IPS-15b (cell line): ENCODE measurements around the gene RPS6KA2.

Experiments
- H3K27me3 ChIP-seq: one replicate; pipeline ENCODE4 v1.6.1; 2013; ENCODE audit warnings: low read length; ENCODE audit not compliant: control insufficient read depth, insufficient read depth
- H3K36me3 ChIP-seq: one replicate; pipeline ENCODE4 v1.6.1; 2013; ENCODE audit warnings: low read length; ENCODE audit not compliant: control insufficient read depth, insufficient read depth
- H3K4me1 ChIP-seq: one replicate; pipeline ENCODE4 v1.6.1; 2013; ENCODE audit warnings: mild to moderate bottlenecking, low read length; ENCODE audit not compliant: control insufficient read depth, insufficient read depth
- H3K4me3 ChIP-seq: one replicate; pipeline ENCODE4 v1.5.1; 2013; ENCODE audit warnings: low read depth, low read length
- H3K9ac ChIP-seq: one replicate; pipeline ENCODE4 v1.6.1; 2013; ENCODE audit warnings: low read depth, mild to moderate bottlenecking, low read length
- H3K9me3 ChIP-seq: one replicate; pipeline ENCODE4 v1.6.1; 2013; ENCODE audit warnings: mild to moderate bottlenecking, low read length; ENCODE audit not compliant: control insufficient read depth, insufficient read depth

The RPS6KA2 gene

DNA sequence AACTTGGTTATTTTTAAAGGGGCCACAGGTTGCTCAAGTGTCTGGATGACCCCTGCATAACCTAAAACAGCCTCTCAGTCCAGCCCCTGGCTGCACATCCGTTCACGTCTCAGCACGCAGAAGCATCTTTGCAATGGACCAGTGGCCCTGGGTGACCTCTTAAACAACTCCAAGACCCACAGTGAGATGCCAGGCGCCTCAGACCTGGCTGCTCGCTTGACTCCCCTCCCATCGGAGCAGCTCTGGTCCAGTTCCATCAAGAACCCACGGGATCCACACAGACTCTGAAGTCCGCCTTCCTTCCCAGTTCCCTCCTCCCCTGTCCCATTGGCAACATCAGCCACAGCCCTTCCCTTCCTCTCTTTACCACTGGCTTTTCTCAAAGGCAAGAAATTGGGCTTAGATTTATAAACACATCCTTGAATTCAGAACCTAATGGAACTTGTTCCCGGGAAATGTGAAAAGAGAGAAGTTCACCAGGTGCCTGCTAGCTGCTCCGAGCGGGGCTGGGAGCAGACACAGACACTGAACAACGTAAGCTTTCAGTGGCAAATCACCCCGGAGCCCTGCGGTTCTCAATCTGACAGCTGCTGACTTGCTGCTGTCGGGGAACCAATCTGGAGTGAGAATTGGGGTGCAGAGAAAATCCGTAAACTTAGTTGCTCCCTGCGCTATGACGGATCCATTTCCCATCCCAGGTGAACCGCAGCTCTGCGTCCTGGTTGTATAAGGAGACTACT is 204.7 kb downstream of the RPS6KA2 start:
- H3K9me3 ChIP-seq = no peaks in the 10 kb centered on the region
- H3K4me3 ChIP-seq = no peak overlapping the region
- no peaks in the 10 kb centered on the region for H3K4me1 ChIP-seq
- H3K27me3 ChIP-seq = no peaks in the 10 kb centered on the region
- H3K36me3 ChIP-seq = no peaks in the 10 kb centered on the region
- no peak overlapping the region for H3K9ac ChIP-seq

GRCh38 chr6:166420351-166420750 is 206.7 kb downstream of the RPS6KA2 start:
- H3K36me3 ChIP-seq = no peaks in the 10 kb centered on the region
- H3K9ac ChIP-seq = no peak overlapping the region
- no peaks in the 10 kb centered on the region for H3K9me3 ChIP-seq
- H3K4me1 ChIP-seq = no peaks in the 10 kb centered on the region
- H3K27me3 ChIP-seq = no peaks in the 10 kb centered on the region
- no peak overlapping the region for H3K4me3 ChIP-seq

DNA sequence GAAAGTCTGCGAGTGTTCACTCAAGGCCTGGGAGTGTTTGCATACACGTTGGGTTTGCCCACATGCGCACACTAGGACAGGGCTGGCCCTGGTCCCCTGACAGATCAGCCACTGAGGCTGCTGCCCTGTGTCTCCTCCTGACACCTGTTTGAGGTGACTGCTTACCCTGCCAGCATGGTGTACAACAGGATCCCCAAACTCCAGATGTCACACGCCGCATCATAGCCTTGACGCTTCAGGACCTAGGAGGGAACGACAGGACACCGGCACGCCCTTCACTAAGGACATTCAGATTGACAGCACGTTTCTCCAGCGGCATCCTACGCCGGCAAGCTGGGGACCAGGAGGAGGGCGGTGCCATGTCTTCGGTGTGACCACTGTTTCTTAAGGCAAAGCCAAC is 207.3 kb downstream of the RPS6KA2 start:
- H3K9ac ChIP-seq = no peak overlapping the region
- H3K4me3 ChIP-seq = no peak overlapping the region
- no peaks in the 10 kb centered on the region for H3K27me3 ChIP-seq
- H3K36me3 ChIP-seq = no peaks in the 10 kb centered on the region
- no peaks in the 10 kb centered on the region for H3K9me3 ChIP-seq
- H3K4me1 ChIP-seq = no peaks in the 10 kb centered on the region

DNA sequence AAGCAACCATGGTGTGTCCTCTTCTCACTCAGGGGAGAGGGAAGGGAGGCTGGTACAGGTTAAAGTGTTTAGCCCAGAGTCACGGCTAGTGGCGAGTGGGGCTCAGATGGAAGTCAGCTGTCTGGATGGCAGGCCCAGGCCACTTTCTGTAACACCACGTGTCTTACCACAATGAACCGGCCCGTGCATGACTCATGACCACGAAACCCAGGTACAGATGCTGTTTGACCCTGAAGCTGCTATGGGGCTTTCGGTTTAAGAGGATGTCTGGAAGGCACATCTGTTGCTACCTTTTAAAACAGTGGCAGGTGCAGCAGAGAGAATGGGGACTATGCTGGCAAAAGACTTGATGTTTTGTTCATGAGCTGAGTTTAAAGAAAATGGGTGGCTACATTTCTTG is 207.8 kb downstream of the RPS6KA2 start:
- H3K9ac ChIP-seq = no peak overlapping the region
- no peaks in the 10 kb centered on the region for H3K27me3 ChIP-seq
- H3K9me3 ChIP-seq = no peaks in the 10 kb centered on the region
- H3K36me3 ChIP-seq = no peaks in the 10 kb centered on the region
- no peaks in the 10 kb centered on the region for H3K4me1 ChIP-seq
- H3K4me3 ChIP-seq = no peak overlapping the region

GRCh38 chr6:166418691-166419143 is 208.3 kb downstream of the RPS6KA2 start:
- Histone ChIP-seq H3K9me3 (no peaks in the 10 kb centered on the region), H3K4me1 (no peaks in the 10 kb centered on the region), H3K9ac (no peak overlapping the region), H3K36me3 (no peaks in the 10 kb centered on the region), H3K27me3 (no peaks in the 10 kb centered on the region), H3K4me3 (no peak overlapping the region)

GRCh38 chr6:166417285-166417691 is 209.8 kb downstream of the RPS6KA2 start:
- Histone ChIP-seq H3K9ac (no peak overlapping the region), H3K4me1 (no peaks in the 10 kb centered on the region), H3K4me3 (no peak overlapping the region), H3K9me3 (no peaks in the 10 kb centered on the region), H3K36me3 (no peaks in the 10 kb centered on the region), H3K27me3 (no peaks in the 10 kb centered on the region)

- Histone ChIP-seq H3K9me3 (no peaks in the 10 kb centered on the region), H3K36me3 (no peaks in the 10 kb centered on the region), H3K4me3 (no peak overlapping the region), H3K4me1 (no peaks in the 10 kb centered on the region), H3K27me3 (no peaks in the 10 kb centered on the region), H3K9ac (no peak overlapping the region)
Observed at GRCh38 chr6:166415833-166416347, 211.2 kb downstream of the RPS6KA2 start.

DNA sequence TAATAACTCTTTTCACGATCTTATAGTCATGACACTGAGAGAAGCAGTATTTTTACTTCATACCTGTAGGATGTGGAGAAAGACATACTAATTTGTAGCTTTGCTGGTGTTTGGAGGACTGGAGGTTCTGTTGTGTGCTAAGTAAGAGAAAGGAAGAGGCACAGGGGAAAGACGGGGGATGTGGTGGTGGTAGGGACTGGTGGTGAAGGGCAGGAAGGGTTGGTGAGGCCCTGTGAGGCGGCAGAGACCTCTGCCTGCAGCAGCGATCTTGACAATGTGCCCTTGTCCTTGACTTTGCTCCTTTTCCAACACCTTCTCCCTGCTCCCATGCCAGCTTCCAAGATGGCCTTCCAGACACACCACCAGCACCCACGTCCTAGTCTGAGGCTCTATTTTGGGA is 211.7 kb downstream of the RPS6KA2 start:
- Histone ChIP-seq H3K4me3 (no peak overlapping the region), H3K4me1 (no peaks in the 10 kb centered on the region), H3K27me3 (no peaks in the 10 kb centered on the region), H3K9me3 (no peaks in the 10 kb centered on the region), H3K36me3 (no peaks in the 10 kb centered on the region), H3K9ac (no peak overlapping the region)

- H3K36me3 ChIP-seq = no peaks in the 10 kb centered on the region
- no peaks in the 10 kb centered on the region for H3K4me1 ChIP-seq
- no peaks in the 10 kb centered on the region for H3K9me3 ChIP-seq
- H3K4me3 ChIP-seq = no peak overlapping the region
- no peaks in the 10 kb centered on the region for H3K27me3 ChIP-seq
- no peak overlapping the region for H3K9ac ChIP-seq
Observed at GRCh38 chr6:166413491-166413951, 213.5 kb downstream of the RPS6KA2 start.

DNA sequence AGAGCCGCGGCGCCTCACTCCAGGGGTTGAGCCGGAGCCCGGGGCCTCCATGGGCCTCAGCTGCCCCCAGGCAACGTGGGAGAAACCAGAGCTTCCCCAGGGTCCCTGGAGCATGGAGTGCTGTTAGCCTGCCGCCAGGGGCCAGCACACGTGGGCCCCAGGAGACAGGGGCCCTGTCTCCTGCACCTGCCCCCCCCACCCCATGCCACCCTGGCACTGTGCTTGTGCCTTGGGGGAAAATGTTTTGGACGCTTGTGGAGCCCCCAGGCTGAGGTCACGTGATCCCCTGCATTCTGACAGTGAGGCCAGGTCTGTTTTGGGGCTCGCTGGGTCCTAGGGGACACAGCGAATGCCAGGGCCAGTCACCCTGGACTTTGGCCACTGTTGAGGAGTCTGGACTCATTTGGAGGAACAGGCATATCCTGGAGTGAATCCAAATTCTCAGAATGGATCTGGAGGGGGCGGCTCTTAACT is 214.1 kb downstream of the RPS6KA2 start:
- Histone ChIP-seq H3K36me3 (no peaks in the 10 kb centered on the region), H3K9ac (no peak overlapping the region), H3K9me3 (no peaks in the 10 kb centered on the region), H3K4me3 (no peak overlapping the region), H3K4me1 (no peaks in the 10 kb centered on the region), H3K27me3 (no peaks in the 10 kb centered on the region)

DNA sequence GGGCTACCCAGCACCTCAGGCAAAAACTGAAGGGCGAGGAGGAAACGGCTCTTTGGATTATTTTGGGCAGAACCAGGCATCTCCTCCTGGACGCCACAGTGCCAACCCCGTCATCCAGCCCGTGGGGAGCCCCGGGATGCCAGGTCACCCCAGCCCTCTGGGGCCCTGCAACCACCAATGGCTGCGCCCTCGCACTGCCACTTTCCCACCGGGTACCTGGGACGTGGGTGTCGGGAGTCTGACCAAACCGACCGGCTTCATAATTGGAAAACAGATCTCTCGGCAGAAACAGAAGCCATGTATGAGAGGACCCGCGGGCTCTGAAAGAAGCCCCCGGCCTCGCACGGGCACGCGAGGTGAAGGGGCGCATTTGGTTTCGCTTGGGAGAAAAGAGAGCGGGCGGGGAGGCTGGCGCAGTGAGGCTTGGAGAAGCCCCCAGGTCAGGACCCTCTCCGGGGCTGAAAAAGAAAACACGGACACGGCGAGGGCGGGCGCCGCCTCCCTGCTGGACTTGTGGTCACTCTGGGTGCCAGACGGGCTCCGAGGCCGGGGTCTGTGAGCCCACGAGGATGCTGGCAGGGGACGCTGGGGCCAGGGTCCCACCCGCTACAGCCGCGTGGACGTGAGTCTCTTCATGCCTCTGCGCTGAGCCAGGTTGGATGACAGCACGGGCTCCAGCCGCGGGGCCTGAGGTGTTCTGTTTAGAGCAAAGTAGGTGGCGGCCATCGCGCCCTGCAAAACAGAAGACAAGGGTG is 214.7 kb downstream of the RPS6KA2 start:
- H3K4me1 ChIP-seq = no peaks in the 10 kb centered on the region
- H3K4me3 ChIP-seq = no peak overlapping the region
- no peaks in the 10 kb centered on the region for H3K27me3 ChIP-seq
- no peaks in the 10 kb centered on the region for H3K9me3 ChIP-seq
- H3K9ac ChIP-seq = no peak overlapping the region
- no peaks in the 10 kb centered on the region for H3K36me3 ChIP-seq
